OCI-M2 (cell line): ENCODE results near the gene CDKN3.

Experiments
- DNase-seq: peaks from one replicate; lab custom pipeline; 2025; ENCODE audit not compliant: unreplicated experiment; lab: John Stamatoyannopoulos, UW

The CDKN3 gene

GRCh38 chr14:54396493-54397335 is at the start of gene CDKN3:
CDKN3 (plus strand) TSS chr14:54397007; CDS start chr14:54397069, 62 bp downstream.
- DNase-seq, result peak; percentile 91

GRCh38 chr14:54347044-54347443 is 49.8 kb upstream of the CDKN3 start:
- no peak for DNase-seq

GRCh38 chr14:54348001-54348611 is 48.7 kb upstream of the CDKN3 start:
- peak; percentile 43 for DNase-seq

GRCh38 chr14:54348923-54349620 is 47.7 kb upstream of the CDKN3 start:
- DNase-seq, result no peak

- DNase-seq, result no peak
These were observed 47.1 kb upstream of the CDKN3 start for GRCh38 chr14:54349713-54350112.

GRCh38 chr14:54350203-54350602 is 46.6 kb upstream of the CDKN3 start:
- DNase-seq, result no peak

- DNase-seq, result no peak
These were observed 43.5 kb upstream of the CDKN3 start for GRCh38 chr14:54353266-54353665.

- DNase-seq, result no peak
These were observed 43.1 kb upstream of the CDKN3 start for GRCh38 chr14:54353694-54354093.

GRCh38 chr14:54354096-54354495 is 42.7 kb upstream of the CDKN3 start:
- DNase-seq, result peak; percentile 25

- DNase-seq, result no peak
These were observed 41.7 kb upstream of the CDKN3 start for GRCh38 chr14:54354968-54355641.

GRCh38 chr14:54355698-54356097 is 41.1 kb upstream of the CDKN3 start:
- DNase-seq, result no peak

- no peak for DNase-seq
These were observed 40.6 kb upstream of the CDKN3 start for GRCh38 chr14:54356172-54356571.

GRCh38 chr14:54360667-54361066 is 36.1 kb upstream of the CDKN3 start:
- no peak for DNase-seq

GRCh38 chr14:54362089-54362504 is 34.7 kb upstream of the CDKN3 start:
- no peak for DNase-seq

- no peak for DNase-seq
These were observed 33.9 kb upstream of the CDKN3 start for GRCh38 chr14:54362759-54363437.

- no peak for DNase-seq
These were observed 32.0 kb upstream of the CDKN3 start for GRCh38 chr14:54364555-54365415.

GRCh38 chr14:54366736-54367735 is 29.8 kb upstream of the CDKN3 start:
- DNase-seq, result peak; percentile 13

- no peak for DNase-seq
These were observed 28.5 kb upstream of the CDKN3 start for GRCh38 chr14:54368291-54368690.

GRCh38 chr14:54369343-54369742 is 27.5 kb upstream of the CDKN3 start:
- DNase-seq, result no peak
